HepG2 (cell line): ENCODE data around the gene ATRNL1. TPM values are rescaled to one million over a fixed set of nuclear protein-coding genes. Genes with fewer than 3 reads are reported as not detected.

Experiments
- CREB3 ChIP-seq: sonication (generic); formaldehyde crosslinking; IDR thresholded peaks from 2 replicates; pipeline ENCODE4 v1.5.0; 2020; ENCODE audit warnings: missing genetic modification reagents
- FOSL1 ChIP-seq: sonication (generic); formaldehyde crosslinking; IDR thresholded peaks from 2 replicates; pipeline ENCODE4 v1.9.0; 2021; ENCODE audit warnings: missing genetic modification reagents, borderline replicate concordance
- GATAD2A ChIP-seq: IDR thresholded peaks from 2 replicates; pipeline ENCODE4 v1.6.1; 2016
- JDP2 ChIP-seq: sonication (generic); formaldehyde crosslinking; IDR thresholded peaks from 2 replicates; pipeline ENCODE4 v1.8.1; 2022; ENCODE audit warnings: missing genetic modification reagents, borderline replicate concordance
- MTA3 ChIP-seq: sonication (generic); formaldehyde crosslinking; IDR thresholded peaks from 2 replicates; pipeline ENCODE4 v1.4.0; 2020; ENCODE audit warnings: missing genetic modification reagents
- MZF1 ChIP-seq: sonication (generic); formaldehyde crosslinking; IDR thresholded peaks from 2 replicates; pipeline ENCODE4 v1.8.1; 2023; ENCODE audit warnings: mild to moderate bottlenecking, missing genetic modification reagents, borderline replicate concordance
- NAIF1 ChIP-seq: sonication (generic); formaldehyde crosslinking; IDR thresholded peaks from 2 replicates; pipeline ENCODE4 v1.5.0; 2020; ENCODE audit warnings: mild to moderate bottlenecking, missing genetic modification reagents, borderline replicate concordance
- RFXAP ChIP-seq: sonication (generic); formaldehyde crosslinking; IDR thresholded peaks from 2 replicates; pipeline ENCODE4 v1.4.0; 2020; ENCODE audit warnings: missing genetic modification reagents, borderline replicate concordance
- SP4 ChIP-seq: sonication (generic); formaldehyde crosslinking; IDR thresholded peaks from 2 replicates; pipeline ENCODE4 v1.8.1; 2023; ENCODE audit warnings: mild to moderate bottlenecking, missing genetic modification reagents
- UBTF ChIP-seq: sonication (generic); formaldehyde crosslinking; IDR thresholded peaks from 2 replicates; pipeline ENCODE4 v1.4.0; 2020; ENCODE audit warnings: mild to moderate bottlenecking, missing genetic modification reagents
- ZNF234 ChIP-seq: sonication (generic); formaldehyde crosslinking; conservative IDR thresholded peaks from 2 replicates; pipeline ENCODE4 v1.5.1; 2020; ENCODE audit warnings: mild to moderate bottlenecking, missing genetic modification reagents
- ZSCAN5A ChIP-seq: sonication (generic); formaldehyde crosslinking; IDR thresholded peaks from 2 replicates; pipeline ENCODE4 v1.8.0; 2022; ENCODE audit warnings: mild to moderate bottlenecking, missing genetic modification reagents, borderline replicate concordance
- polyA plus RNA-seq, 8 experiments: library from polyadenylated mRNA; depleted of rRNA in 3 of 8; stranded (reverse) in 7 of 8; unstranded in 1 of 8; fragments of >200 nt; fragmentation: Illumina TruSeq in 4 of 8; extraction: Trizol in 4 of 8; gene quantifications; 2 replicates each; pipeline versions ENCODE4 v1.2.1 to v1.2.3, GENCODE V29; 2011 to 2016; ENCODE audit warnings: low read depth in 4 of 8, missing spikeins in 1 of 8, mixed read lengths in 1 of 8; ENCODE audit not compliant: insufficient read depth in 1 of 8
- total RNA-seq, 5 experiments: library from RNA; depleted of rRNA; stranded (reverse); fragments of >200 nt; fragmentation: Illumina TruSeq; extraction: Trizol; gene quantifications; 2 replicates each; pipeline ENCODE4 v1.2.3, GENCODE V29; 2016; ENCODE audit warnings: low read depth in 1 of 5
- TF ChIP-seq, protein P1 (sequence below): IDR thresholded peaks from 2 replicates; pipeline ENCODE4 v1.6.1; 2016; ENCODE audit warnings: missing biosample characterization, missing genetic modification reagents, low read depth
- TF ChIP-seq, protein P2 (sequence below): sonication (generic); formaldehyde crosslinking; IDR thresholded peaks from 2 replicates; pipeline ENCODE4 v1.4.0; 2020; ENCODE audit warnings: missing genetic modification reagents
- TF ChIP-seq, protein P3 (sequence below), 2 experiments: sonication (generic) in 1 of 2; formaldehyde crosslinking in 1 of 2; IDR thresholded peaks; 2 replicates each; pipeline versions ENCODE4 v1.4.0 to v1.6.1; 2016 to 2020; ENCODE audit warnings: borderline replicate concordance in 1 of 2, low read depth in 1 of 2, mild to moderate bottlenecking in 1 of 2, missing genetic modification reagents in 1 of 2

ATRNL1 gene
- total and polyA plus RNA-seq, 2 of the 13 experiments (the other 11 are each of a cell fraction or from before 2014, with no cell fraction given) = 0.04 TPM; not detected in 1

DNA sequence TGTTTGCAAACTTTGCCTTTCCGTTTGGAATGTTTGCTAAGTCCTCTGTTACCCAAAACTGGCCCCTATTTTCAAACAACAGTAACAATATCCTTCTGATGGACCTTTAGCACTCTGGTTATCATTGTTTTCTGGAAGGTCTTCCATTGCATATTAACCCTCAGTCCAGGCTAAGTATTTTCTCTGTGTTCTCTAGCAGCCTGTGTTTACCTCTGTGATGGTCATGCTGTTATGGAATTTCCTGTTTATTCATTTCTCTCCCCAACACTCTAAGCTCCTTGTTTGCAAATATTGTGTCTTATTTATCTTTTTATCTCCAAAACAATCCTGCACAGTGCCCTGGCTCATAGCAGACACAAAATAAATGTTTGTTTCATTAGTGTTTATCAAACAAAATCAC lies 560.3 kb downstream of the ATRNL1 start (continued):
- TF ChIP-seq JDP2 (CRISPR knock-in tag) (no peak), RFXAP (CRISPR knock-in tag) (no peak), GATAD2A (CRISPR knock-in tag) (peak; percentile 44; the same call in 1 of the 2 replicates), ZSCAN5A (CRISPR knock-in tag) (no peak), MZF1 (CRISPR knock-in tag) (no peak), ZNF234 (CRISPR knock-in tag) (no peak), FOSL1 (CRISPR knock-in tag) (no peak), UBTF (no peak), MTA3 (CRISPR knock-in tag) (no peak), NAIF1 (CRISPR knock-in tag) (no peak), CREB3 (CRISPR knock-in tag) (no peak), SP4 (no peak)
- TF ChIP-seq, protein P1, sequence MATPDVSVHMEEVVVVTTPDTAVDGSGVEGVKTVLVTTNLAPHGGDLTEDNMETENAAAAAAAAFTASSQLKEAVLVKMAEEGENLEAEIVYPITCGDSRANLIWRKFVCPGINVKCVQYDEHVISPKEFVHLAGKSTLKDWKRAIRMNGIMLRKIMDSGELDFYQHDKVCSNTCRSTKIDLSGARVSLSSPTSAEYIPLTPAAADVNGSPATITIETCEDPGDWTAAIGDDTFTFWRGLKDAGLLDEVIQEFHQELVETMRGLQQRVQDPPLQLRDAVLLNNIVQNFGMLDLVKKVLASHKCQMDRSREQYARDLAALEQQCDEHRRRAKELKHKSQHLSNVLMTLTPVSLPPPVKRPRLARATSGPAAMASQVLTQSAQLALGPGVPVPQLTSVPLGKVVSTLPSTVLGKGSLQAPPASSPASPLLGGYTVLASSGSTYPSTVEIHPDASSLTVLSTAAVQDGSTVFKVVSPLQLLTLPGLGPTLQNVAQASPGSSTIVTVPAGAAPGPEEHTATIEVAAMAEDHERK = no peak
- TF ChIP-seq, protein P2, sequence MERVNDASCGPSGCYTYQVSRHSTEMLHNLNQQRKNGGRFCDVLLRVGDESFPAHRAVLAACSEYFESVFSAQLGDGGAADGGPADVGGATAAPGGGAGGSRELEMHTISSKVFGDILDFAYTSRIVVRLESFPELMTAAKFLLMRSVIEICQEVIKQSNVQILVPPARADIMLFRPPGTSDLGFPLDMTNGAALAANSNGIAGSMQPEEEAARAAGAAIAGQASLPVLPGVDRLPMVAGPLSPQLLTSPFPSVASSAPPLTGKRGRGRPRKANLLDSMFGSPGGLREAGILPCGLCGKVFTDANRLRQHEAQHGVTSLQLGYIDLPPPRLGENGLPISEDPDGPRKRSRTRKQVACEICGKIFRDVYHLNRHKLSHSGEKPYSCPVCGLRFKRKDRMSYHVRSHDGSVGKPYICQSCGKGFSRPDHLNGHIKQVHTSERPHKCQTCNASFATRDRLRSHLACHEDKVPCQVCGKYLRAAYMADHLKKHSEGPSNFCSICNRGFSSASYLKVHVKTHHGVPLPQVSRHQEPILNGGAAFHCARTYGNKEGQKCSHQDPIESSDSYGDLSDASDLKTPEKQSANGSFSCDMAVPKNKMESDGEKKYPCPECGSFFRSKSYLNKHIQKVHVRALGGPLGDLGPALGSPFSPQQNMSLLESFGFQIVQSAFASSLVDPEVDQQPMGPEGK (CRISPR knock-in tag) = no peak
- TF ChIP-seq, protein P3, sequence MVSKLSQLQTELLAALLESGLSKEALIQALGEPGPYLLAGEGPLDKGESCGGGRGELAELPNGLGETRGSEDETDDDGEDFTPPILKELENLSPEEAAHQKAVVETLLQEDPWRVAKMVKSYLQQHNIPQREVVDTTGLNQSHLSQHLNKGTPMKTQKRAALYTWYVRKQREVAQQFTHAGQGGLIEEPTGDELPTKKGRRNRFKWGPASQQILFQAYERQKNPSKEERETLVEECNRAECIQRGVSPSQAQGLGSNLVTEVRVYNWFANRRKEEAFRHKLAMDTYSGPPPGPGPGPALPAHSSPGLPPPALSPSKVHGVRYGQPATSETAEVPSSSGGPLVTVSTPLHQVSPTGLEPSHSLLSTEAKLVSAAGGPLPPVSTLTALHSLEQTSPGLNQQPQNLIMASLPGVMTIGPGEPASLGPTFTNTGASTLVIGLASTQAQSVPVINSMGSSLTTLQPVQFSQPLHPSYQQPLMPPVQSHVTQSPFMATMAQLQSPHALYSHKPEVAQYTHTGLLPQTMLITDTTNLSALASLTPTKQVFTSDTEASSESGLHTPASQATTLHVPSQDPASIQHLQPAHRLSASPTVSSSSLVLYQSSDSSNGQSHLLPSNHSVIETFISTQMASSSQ (IDR thresholded peaks at IDR 0.05; ENCODE audit: low read depth) = no peak
- TF ChIP-seq, protein P3 (CRISPR knock-in tag; IDR thresholded peaks at IDR 0.05; ENCODE audit: borderline replicate concordance) = no peak
